ENCODE results near the gene SMIM14.
"Not testable (repeated sequence)": the region's sequence is repeated elsewhere in the genome, so short reads cannot be mapped to it uniquely, and the experiment has no call there.

The SMIM14 gene

DNA sequence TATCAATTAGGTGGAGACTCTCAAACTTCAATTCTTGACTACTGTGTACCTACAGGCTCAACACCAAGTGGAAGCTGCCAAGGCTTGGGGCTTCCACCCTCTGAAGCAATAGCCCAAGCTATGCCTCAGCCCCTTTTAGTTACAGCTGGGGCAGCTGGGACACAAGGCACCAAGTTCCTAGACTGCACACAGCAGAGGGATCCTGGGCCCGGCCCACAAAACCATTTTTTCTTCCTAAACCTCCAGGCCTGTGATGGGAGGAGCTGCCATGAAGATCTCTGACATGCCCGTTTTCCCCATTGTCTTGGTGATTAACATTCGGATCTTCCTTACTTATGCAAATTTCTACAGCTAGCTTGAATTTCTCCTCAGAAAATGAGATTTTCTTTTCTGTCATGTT, 108.0 kb downstream of the SMIM14 start:
- no peak for DNase-seq (ENCODE audit: low spot score)

DNA sequence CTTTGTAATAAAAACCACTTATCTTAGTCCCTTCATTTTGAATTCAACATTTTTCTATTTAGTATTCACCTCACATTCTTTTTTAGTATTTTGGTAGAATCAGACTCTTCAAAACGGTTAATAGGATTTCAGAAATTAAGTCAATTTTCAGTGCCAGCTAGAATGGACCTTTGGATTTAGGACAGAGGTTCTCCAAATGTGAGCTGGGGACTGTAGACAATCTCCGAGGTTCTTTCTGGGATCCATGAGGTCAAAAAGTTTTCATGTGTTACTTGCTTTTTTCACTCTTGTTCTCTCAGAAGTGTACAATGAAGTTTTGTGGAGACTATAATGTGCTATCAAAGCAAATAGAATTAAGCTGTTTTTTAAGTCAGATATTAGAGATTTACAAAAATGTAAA, 109.1 kb downstream of the SMIM14 start:
- DNase-seq (ENCODE audit: low spot score), result no peak

DNA sequence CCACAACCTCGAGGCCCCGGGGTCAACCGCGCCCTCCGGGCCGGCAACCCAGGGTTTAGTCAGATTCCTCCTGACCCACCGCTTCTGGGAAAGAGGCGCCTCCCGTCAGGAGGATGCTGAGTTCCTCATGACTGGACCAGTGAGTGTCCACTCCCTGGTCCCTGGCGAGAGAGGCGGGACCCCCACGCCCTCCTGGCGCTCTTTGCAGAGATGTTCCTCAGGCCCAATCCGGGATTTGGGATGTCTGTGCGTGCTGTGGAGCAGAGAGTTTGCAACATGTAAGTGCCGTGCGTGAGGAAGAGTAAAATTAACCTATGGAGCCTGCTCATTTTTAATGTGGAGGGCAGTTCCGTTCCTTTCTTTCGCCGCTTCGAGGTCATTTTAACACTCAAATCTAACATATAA, 110.6 kb downstream of the SMIM14 start:
- DNase-seq (ENCODE audit: low spot score), result peak; percentile 89

DNA sequence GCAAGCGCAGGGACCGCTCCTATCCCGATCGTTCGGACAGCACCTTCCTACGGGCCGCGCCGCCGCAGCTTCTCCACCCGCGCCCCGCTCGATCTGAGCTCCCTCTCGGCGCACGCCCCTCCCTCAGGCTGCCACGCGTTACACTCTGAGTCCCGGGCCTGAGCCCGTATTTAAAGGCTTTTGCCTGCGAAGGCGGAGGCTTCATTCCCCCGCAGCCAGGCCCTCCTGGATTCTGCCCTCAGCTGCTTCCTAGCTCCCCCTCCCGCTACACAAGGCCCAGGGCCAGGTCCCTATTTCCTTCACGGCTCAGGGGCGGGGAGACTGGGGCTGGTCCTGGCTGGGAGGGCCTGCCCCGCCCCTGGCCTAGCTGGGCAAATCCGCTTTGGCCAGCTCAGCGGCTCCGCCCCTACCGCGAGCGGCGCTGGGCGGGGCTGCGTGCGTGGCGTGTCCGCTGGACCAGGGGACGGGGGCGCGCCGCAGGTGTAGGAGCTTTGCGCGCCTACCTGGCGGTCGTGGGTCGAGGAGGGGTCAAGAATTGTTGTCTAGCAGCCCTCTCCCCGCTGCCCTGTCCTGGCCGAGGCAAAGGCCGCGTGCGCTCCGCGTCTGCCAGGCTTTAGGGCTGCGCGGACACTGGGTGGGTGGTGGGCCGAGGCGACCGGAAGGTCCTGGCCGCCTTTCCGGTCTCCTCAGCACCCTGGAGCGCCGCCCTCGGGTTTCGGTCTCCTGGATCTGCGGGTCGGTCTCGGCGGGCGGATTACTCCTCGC, 111.2 kb downstream of the SMIM14 start, which contains the start of gene UGDH:
UGDH (minus strand) TSS at position 144 of the 765 bp plus-strand sequence. CDS start 5,927 bp downstream, outside the sequence.
- DNase-seq (ENCODE audit: low spot score), result peak; percentile 98

DNA sequence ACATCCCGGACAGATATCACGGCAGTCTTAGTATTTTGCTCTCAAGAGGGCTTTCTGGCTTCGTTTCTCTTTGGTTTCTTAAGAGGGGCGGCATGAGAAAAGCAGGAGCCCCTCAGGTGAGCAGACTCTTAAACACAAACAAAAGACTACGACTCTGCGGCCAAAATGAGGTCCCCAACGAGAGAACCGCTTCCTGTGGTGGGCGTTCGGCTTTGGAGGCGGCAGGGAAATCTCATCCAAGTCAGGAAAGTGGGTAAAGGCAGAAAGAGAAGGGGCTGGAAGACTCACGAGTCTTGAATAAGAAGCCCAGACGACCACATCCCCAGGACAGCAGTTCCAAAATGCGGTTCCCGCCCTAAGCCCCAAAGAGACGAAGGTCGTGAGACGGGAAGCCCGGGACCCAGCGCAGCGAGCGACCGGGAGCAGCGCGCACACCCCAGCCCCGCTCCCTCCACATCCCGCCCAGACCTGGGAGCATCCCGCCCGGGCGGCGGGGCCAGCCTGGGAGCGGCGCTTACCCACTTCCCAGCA, 111.8 kb downstream of the SMIM14 start:
- no peak for DNase-seq (ENCODE audit: low spot score)

DNA sequence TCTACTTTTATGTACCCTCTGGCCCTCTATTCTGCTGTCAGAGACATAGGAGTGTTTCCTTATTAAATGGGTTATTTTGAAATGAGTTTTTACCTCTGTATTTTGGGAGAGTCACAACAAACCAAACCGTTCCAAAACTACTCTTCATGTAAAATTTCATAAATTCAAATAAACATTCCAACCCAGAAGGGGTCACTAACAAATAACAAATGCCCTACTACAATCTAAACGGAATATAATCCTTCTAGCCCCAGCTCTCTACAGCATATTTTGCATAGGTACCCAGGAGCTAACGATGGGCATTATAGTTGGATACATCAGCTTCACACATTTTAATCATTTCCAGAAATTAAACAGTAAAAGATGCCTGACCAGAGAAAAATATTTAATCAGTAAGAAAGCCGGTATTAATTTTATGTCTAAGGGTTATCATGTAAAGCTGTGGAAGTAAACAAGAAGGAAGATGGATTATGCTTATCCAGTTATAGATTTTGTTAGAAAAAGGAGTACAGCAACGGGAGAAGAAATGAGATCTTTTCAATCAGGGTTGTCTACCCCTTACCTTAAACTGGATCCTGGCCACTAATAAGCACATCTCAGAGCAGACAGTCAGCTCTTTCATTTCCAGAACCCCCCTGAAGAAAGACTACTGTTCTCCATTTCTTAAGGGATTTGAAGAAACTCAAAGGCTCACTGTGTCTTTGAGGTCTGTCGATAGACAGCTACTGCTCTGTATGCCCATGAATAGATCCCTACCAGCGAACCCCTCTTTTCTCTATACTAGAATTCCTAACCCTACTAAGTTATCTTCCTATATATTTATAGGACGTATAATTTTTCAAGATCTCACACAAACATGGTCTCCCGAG, 112.6 kb downstream of the SMIM14 start:
- no peak for DNase-seq (ENCODE audit: low spot score)

DNA sequence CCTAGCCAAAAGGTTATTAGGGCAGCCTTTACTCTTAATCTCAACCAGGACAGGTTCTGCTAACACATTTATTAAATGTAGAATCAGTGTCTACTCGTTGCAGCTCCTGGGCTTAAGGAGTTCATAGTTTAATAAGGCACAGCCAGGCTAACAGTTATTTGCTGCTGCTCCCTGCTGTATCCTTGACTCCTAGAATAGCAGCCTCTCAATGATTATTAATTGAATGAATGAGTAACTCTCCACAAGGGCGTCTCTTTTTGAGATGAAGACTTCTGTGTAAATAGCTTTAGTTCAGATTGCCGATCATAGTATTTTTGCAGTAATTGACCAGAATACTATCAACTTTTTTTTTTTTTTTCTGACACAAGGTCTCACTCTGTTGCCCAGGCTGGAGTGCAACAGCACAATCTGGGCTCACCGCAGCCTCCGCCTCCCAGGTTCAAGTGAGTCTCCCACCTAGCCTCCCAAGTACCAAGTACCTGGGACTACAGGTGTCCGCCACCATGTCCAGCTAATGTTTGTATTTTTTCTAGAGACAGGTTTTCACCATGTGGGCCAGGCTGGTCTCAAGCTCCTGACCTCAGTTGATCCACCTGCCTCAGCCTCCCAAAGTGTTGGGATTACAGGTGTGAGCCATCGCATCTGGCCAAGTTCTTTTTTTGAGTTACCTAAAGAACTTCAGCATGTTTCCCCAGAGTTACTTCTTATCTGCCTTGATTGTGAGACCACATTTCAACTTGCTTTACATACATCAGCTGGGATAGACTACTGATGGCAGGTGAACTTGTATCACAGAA, 114.3 kb downstream of the SMIM14 start:
- DNase-seq (ENCODE audit: low spot score), result no peak

DNA sequence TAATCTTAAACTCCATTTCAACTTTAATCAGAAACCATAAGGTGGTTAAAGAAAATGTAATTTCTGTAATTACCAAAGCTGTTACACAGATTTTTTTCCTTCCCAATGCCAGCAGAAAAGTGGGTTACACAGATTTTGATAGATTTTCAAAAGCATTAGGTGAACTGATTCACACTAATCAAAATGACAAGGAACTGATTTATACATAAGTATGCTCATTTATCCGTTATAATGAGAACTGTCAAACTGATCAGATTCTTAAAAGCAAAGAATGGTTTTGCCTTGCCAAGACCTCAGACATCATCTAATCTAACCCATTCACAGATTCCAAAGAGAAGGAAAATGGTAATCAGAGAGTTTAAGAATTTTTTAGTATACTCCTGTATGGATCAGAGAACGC, 116.6 kb downstream of the SMIM14 start:
- no peak for DNase-seq (ENCODE audit: low spot score)

DNA sequence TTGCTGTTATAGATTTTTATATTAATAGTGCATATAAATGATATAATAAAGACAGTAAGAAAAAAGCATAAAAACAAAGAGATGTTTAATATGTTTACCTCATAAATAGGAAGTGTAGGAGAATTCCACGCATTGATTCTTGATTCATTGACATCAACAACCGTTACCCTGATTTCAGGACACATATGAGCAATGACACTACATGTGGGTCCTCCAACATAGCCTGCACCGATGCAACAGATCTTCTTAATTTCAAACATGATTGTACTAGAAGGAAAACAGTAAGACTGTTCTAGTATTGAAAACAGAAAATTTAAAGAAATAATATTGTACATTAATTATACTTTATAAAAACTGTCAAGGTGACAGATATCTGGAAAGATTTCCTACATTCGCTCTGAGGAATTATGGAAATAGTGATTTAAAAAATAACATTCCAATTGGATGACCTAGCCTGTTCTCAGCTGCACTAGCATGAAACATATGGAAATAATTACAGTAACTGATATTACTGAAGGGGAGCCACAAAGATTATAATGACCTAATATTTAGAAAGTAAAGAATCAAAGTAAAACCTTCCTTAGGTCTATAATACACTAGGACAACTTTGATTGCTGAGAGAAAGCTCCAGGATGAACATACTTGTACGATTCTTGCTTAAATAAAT, 117.3 kb downstream of the SMIM14 start:
- DNase-seq (ENCODE audit: low spot score), result peak; percentile 70

DNA sequence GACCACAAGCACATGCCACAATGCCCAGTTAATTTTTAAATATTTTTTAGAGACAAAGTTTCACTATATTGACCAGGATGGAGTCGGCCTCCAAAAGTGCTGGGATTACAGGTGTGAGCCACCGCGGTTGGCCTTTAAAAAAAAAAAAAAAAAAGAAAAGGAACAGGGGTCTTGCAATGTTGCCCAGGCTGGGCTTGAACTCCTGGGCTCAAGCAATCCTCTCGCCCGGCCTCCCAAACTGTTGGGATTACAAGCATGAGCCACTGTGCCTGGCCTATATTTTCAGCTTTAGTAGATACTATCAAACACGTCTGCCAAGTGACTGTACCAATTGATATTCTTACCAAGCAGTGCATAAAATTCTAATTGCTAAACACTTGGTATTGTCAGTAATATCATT, 120.2 kb downstream of the SMIM14 start:
- no peak for DNase-seq (ENCODE audit: low spot score)

DNA sequence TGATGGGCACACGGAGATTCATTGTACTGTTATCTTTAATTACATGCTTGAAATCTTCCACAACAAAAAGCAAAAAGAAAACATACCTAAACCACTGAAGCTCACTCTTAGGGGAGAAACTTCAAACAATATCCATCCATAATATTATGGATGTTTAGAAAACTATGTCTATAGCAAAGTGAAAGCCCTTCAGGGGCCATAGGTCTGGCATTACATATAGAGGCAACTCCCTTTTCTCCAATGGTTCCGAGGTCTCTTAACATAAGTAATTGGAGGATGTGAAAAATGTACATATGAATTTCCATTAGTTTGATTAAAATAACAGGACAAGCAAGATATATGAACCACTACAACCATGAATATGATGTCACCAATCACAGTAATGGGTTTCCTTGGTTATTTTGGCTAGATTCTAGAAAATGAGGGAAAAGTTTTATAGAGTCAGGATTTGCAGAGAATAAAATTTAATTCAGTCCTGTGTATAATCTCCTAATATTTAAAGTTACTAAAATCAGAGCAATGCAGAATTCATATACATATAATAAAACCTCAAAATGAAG, 122.2 kb downstream of the SMIM14 start:
- DNase-seq (ENCODE audit: low spot score), result no peak

DNA sequence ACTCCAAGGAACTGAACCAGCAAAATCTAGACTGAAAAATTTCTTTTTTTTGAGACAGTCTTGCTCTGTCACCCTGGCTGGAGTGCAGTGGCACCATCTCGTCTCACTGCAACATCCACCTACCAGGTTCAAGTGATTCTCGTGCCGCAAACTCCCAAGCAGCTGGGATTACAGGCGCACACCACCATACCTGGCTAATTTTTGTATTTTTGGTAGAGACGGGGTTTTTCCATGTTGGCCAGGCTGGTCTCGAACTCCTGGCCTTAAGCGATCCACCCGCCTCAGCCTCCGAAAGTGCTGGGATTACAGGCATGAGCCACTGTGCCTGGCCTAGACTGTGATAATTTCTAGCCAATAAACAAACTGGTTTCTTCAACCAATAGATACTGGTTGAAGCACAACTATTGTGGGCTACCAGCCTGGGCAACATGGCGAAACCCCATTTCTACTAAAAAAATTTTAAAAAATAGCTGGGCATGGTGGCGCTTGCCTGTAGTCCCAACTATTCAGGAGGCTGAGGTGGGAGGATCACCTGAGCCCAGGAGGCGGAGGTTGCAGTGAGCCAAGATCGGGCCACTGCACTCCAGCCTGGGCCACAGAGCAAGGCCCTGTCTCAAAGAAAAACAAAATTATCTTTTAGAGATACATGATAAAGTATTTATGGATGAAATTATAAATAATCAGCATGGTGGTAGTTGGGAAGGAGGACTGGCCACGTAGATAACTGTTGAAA, 122.8 kb downstream of the SMIM14 start:
- not testable (repeated sequence) for DNase-seq (ENCODE audit: low spot score)

DNA sequence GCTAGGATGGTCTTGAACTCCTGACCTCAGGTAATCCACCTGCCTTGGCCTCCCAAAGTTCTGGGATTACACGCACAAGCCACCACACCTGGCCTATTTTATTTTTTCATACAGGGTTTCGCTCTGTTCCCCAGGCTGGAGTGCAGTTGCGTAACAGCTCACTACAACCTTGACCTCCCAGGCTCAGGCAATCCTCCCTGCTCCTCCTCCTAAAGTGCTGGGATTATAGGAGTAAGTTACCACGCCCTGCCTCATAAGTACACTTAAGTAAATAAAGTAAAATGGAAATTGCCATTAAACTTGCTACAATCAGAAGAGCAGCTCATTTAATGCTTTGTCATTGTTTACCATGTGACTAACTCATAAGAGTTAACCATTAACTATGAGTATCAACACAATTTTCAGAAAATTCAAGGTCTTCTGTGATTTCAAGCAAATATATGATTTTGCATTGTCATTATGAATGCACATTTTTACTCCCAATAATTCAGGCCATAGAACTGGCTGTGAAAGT, 123.7 kb downstream of the SMIM14 start:
- DNase-seq (ENCODE audit: low spot score), result no peak

DNA sequence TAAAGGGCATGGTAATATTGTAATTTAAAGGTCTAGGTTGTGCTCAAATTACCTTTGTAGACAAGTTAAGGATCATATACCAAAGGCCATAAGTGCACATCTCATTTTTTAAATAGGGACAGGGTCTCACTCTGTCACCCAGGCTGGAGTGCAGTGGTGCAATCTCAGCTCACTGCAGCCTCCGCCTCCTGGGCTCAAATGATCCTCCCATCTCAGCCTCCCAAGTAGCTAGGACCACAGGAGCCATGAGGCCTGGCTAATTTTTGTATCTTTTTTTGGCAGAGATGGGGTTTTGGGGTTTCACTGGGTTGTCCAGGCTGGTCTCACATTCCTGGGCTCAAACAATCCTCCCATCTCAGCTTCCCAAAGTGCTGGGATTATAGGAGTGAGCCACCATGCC, 124.4 kb downstream of the SMIM14 start:
- not testable (repeated sequence) for DNase-seq (ENCODE audit: low spot score)

DNA sequence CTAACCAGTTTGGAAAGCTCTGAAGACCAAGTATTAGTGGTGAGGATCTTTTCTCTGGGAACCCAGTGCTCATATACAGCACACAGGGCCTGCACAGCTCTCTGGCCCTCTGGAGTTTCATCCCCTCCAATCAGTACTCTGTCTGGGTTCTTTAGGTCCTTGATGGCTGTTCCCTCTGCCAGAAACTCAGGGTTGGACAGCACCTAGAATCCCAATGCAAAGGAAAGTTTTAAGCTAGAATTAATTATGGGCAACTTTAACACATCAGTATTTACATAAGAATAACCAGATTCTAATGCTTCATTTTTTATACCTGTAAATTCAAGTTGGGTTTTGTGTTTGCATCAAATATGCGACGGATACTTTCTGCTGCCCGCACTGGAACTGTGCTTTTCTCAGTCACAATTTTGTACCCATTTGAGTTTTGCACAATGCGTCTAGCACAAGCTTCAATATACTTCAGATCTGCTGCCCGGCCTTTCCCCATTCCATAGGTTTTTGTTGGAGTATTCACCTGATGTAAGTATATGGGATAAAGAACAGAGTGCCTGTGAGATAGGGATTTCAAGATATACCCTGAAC, 128.2 kb downstream of the SMIM14 start:
- no peak for DNase-seq (ENCODE audit: low spot score)

DNA sequence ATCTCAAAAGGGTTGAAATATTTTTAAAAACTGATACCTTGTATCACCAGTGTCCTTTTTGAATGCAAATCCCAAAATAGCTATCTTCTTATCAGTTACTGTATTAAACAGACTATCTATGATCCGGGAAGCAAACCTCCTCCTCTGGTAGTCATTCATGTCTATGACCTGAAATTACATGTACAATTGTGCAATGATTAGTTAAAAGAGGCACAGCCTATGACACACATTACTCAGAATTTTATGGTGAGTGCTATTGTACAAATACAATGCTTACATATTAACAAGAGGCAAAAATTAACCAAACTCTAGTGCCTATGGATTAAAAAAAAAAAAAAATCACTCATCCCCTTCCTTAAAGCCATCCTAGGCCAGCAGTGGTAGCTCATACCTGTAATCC, 133.1 kb downstream of the SMIM14 start:
- DNase-seq (ENCODE audit: low spot score), result no peak

DNA sequence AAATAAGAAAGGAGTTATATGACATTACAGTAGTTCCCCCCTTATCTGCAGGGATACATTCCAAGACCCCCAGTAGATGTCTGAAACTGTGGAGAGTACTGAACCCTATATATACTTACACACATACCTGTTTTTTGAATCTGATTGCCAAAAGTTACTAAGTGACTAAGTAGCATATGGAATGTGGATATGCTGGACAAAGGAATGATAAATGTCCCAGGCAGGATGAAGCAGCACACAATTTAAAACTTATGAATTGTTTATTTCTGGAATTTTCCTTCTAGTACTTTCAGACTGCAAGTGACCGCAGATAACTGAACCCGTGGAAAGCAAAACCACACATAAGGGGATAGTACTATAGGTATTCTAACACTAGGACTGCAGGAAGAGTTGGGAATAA, 134.1 kb downstream of the SMIM14 start:
- DNase-seq (ENCODE audit: low spot score), result no peak

DNA sequence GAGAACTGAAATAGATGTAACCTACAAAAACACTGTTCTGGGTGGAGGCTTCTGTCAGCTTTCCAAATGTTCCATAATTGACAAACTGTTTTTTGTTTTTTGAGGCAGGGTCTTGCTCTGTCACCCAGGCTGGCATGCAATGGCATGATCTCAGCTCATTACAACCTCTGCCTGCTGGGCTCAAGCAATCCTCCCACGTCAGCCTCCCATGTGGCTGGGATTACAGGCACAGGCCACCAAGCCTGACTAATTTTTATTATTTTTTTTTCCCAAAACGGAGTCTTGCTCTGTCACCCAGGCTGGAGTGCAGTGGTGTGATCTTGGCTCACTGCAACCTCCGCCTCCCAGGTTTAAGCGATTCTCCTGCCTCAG, 136.0 kb downstream of the SMIM14 start:
- DNase-seq (ENCODE audit: low spot score), result not testable (repeated sequence)

DNA sequence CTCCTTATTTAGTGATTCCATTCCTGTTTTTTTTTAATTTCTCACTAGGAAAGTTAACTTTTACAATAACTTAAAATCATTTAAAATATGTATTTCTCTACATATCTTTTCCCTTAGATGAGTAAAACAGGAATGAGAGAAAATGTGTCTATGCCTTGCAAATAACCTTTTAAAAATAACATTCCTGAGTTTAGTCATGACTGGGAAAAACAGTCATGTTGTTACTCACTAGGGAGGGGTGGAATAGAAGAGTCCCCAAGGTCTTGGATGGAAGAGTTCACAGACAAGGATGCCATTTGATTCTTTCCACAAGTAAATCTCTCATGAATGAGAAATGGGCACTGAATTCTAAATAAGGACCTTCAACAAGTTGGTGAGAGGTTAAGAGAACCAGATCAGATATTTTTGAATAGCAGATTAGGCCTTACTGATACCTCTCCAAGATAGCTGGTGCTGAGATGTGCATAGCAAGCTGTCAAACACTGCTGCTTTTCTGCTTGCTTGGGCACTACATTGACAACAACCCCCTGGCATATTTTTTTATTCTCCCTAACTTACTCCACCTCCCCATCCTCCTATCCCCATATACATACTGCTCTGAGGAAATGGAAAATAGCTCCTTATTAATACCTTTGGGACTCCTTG, 136.5 kb downstream of the SMIM14 start:
- peak; percentile 79 for DNase-seq (ENCODE audit: low spot score)

DNA sequence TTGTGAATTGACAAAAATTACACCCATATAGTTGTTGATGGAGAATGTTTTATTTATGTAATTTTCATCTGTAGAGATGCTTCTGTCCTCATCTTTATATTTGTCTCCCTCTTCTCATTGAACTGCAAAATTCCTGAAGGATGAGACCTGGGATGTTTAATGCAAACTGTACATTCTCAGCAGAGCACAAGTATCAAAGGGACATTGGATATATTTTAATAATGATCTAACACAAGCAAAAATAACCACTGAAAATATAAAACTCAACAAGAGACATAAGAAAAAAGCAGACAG, 140.0 kb downstream of the SMIM14 start:
- DNase-seq (ENCODE audit: low spot score), result no peak

Data from AG08395 (cell line).